Ishikawa (cell line): Measurements from ENCODE around the gene SPTAN1.

Experiments
- CEBPB ChIP-seq: IDR thresholded peaks from 2 replicates; pipeline ENCODE4 v1.6.1; 2012
- CREB1 ChIP-seq: IDR thresholded peaks from 2 replicates; pipeline ENCODE4 v1.6.1; 2012; ENCODE audit warnings: low read depth
- EGR1 ChIP-seq: IDR thresholded peaks from 2 replicates; pipeline ENCODE4 v1.6.1; 2012
- EP300 ChIP-seq: IDR thresholded peaks from 2 replicates; pipeline ENCODE4 v1.6.1; 2012; ENCODE audit warnings: borderline replicate concordance
- FOXM1 ChIP-seq: IDR thresholded peaks from 2 replicates; pipeline ENCODE4 v1.6.1; 2012; ENCODE audit warnings: low read depth, borderline replicate concordance
- NFIC ChIP-seq: IDR thresholded peaks from 2 replicates; pipeline ENCODE4 v1.6.1; 2012
- RAD21 ChIP-seq: IDR thresholded peaks from 2 replicates; pipeline ENCODE4 v1.6.1; 2012; ENCODE audit warnings: low read depth
- TAF1 ChIP-seq: IDR thresholded peaks from 2 replicates; pipeline ENCODE4 v1.6.1; 2012; ENCODE audit warnings: low read depth, mild to moderate bottlenecking
- TCF12 ChIP-seq: IDR thresholded peaks from 2 replicates; pipeline ENCODE4 v1.6.1; 2012; ENCODE audit warnings: low read depth
- TEAD4 ChIP-seq: IDR thresholded peaks from 2 replicates; pipeline ENCODE4 v1.6.1; 2012
- YY1 ChIP-seq: IDR thresholded peaks from 2 replicates; pipeline ENCODE4 v1.6.1; 2012; ENCODE audit warnings: low read depth
- ZBTB7A ChIP-seq: IDR thresholded peaks from 2 replicates; pipeline ENCODE4 v1.6.1; 2012; ENCODE audit warnings: low read depth
- TF ChIP-seq, protein P1 (sequence below): IDR thresholded peaks from 2 replicates; pipeline ENCODE4 v1.6.1; 2012
- TF ChIP-seq, protein P2 (sequence below): IDR thresholded peaks from 2 replicates; pipeline ENCODE4 v1.6.1; 2012
- TF ChIP-seq, protein P3 (sequence below): IDR thresholded peaks from 2 replicates; pipeline ENCODE4 v1.6.1; 2012; ENCODE audit warnings: low read depth, mild to moderate bottlenecking

SPTAN1 gene

DNA sequence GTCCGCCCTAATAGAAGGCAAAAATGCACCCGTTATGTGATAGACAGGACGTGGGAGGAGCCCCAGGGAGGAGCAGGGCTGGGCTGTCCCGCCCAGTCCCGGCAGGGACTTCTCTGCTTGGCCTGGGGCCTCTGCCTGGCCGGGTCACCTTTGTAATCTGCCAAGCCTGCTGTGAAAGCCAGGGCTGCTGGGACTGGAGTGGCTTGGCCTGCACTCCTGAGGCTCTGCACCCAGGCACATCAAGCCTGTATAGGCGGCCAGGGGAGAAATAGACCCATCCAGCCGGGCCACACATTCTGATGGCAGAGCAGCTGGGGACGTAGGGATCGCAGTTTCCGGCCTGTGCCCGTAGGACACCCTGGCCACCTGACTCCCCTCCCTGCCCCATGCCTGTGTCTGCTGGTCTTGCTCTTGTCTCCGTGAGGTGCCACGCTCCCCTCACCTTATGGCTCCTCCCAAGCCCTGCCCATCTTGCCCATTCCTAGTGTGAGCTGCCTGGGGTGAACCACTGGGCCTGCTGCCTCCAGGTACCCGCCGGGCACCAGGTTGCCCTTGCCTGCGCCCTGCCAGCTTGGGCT, 76.2 kb downstream of the SPTAN1 start:
- peak; percentile 54 for TF ChIP-seq NFIC
- TF ChIP-seq EGR1: no peak

DNA sequence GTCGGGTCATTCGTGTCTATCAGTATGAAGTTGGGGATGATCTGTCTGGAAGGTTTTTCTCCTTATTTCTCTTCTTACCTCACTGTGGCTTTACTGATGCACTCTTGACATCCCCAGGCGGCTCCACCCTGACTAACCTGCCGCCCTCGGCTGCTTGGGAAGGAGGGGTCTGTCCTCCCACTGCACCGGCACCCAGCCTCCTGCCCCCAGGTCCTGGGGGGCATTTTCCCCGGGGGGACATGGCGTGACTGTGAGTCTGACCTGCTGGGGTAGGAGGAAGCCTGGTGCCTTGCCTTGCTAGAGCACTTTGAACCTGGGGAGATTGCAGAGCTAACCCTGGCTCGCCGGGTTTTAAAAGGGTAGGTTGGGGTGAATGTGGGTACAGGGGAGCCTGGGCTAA, 76.7 kb downstream of the SPTAN1 start:
- TF ChIP-seq TCF12 (no peak), EP300 (no peak), YY1 (no peak), TAF1 (no peak), TEAD4 (no peak), CEBPB (no peak), CREB1 (no peak), ZBTB7A (no peak), RAD21 (no peak), FOXM1 (no peak), NFIC (no peak)
- TF ChIP-seq, protein P1, sequence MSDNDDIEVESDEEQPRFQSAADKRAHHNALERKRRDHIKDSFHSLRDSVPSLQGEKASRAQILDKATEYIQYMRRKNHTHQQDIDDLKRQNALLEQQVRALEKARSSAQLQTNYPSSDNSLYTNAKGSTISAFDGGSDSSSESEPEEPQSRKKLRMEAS: no peak
- TF ChIP-seq, protein P2, sequence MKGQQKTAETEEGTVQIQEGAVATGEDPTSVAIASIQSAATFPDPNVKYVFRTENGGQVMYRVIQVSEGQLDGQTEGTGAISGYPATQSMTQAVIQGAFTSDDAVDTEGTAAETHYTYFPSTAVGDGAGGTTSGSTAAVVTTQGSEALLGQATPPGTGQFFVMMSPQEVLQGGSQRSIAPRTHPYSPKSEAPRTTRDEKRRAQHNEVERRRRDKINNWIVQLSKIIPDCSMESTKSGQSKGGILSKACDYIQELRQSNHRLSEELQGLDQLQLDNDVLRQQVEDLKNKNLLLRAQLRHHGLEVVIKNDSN: no peak
- TF ChIP-seq, protein P3, sequence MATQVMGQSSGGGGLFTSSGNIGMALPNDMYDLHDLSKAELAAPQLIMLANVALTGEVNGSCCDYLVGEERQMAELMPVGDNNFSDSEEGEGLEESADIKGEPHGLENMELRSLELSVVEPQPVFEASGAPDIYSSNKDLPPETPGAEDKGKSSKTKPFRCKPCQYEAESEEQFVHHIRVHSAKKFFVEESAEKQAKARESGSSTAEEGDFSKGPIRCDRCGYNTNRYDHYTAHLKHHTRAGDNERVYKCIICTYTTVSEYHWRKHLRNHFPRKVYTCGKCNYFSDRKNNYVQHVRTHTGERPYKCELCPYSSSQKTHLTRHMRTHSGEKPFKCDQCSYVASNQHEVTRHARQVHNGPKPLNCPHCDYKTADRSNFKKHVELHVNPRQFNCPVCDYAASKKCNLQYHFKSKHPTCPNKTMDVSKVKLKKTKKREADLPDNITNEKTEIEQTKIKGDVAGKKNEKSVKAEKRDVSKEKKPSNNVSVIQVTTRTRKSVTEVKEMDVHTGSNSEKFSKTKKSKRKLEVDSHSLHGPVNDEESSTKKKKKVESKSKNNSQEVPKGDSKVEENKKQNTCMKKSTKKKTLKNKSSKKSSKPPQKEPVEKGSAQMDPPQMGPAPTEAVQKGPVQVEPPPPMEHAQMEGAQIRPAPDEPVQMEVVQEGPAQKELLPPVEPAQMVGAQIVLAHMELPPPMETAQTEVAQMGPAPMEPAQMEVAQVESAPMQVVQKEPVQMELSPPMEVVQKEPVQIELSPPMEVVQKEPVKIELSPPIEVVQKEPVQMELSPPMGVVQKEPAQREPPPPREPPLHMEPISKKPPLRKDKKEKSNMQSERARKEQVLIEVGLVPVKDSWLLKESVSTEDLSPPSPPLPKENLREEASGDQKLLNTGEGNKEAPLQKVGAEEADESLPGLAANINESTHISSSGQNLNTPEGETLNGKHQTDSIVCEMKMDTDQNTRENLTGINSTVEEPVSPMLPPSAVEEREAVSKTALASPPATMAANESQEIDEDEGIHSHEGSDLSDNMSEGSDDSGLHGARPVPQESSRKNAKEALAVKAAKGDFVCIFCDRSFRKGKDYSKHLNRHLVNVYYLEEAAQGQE: no peak

DNA sequence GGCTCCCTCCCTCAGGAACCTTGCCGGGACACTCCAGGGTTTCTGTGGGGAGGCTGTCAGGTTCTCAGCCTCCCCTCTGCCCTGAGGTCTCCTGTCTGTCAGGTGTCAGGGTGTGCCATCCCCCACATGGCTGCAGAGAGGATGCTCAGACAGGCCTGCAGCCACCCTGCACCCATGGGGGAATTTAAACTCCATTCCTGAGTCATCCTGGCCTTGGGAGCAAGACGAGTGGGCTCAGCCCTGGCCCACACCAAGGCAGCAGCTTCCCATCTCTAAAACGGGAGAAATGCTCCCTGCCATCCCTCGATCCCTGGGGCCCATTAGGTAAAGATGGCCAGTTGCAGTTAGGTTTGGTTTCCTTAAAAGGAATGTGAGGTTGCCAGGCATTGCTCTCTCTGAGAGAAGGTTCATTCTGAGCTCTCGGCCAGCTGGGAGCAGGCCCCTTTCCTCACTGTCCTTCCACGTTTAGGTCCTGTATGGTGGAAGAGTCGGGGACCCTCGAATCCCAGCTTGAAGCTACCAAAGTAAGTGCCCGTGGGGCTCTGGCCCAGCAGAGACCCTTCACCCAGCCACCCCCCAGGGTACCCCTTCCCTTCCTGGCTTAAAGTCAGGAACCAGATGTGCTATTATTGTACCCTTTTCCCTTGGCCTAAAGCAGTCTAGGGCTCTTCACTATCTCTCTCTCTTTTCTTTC, 77.6 kb downstream of the SPTAN1 start:
- TF ChIP-seq YY1 (no peak), TEAD4 (no peak), TCF12 (no peak), CEBPB (no peak), TAF1 (no peak), EP300 (no peak), NFIC (no peak), RAD21 (no peak), FOXM1 (no peak), CREB1 (no peak), ZBTB7A (no peak), EGR1 (no peak)
- TF ChIP-seq, protein P1: no peak
- TF ChIP-seq, protein P2: no peak
- TF ChIP-seq, protein P3: no peak

DNA sequence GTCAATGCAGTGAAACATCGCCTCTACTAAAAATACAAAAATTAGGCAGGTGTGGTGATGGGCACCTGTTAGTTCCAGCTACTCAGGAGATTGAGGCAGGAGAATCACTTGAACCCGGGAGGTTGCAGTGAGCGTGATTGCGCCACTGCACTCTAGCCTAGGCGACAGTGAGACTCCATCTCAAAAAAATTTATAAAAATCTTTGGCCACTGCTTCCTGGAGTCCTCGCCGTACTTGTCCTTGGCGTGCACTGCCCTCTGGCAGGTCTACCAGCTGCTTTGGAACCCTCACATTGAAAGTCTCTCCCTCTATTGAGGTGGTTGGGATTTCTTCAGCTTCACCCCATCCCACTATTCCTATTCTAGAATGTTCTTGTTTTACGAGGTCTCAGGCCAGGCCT, 79.2 kb downstream of the SPTAN1 start:
- no peak for TF ChIP-seq FOXM1
- TF ChIP-seq ZBTB7A: no peak
- no peak for TF ChIP-seq CEBPB
- no peak for TF ChIP-seq TAF1
- no peak for TF ChIP-seq EGR1
- no peak for TF ChIP-seq CREB1
- TF ChIP-seq, protein P1: no peak
- TF ChIP-seq YY1: no peak
- TF ChIP-seq EP300: no peak
- TF ChIP-seq, protein P2: no peak
- TF ChIP-seq, protein P3: no peak
- TF ChIP-seq RAD21: no peak
- no peak for TF ChIP-seq NFIC
- no peak for TF ChIP-seq TCF12
- TF ChIP-seq TEAD4: no peak
